ENCODE data around the gene SLC19A2. TPM values are rescaled to one million over a fixed set of nuclear protein-coding genes. Genes with fewer than 3 reads are reported as not detected.

SLC19A2 gene
- total and polyA plus RNA-seq, 2 of the 8 experiments (the other 6 are each of a cell fraction or from before 2014, with no cell fraction given): 21.2 to 23.2 TPM

- TF ChIP-seq HDAC2 (IDR thresholded peaks at IDR 0.05; ENCODE audit: borderline replicate concordance in 1 of 2, low read depth in 2 of 2, low read length in 2 of 2) (no peak), GABPA (IDR thresholded peaks at IDR 0.05; ENCODE audit: borderline replicate concordance, insufficient read depth, low read length) (no peak), POU5F1 (IDR thresholded peaks at IDR 0.05; ENCODE audit: low read depth, low read length) (no peak), CBX5 (IDR thresholded peaks at IDR 0.05; ENCODE audit: low read depth, low read length) (no peak), KDM4A (IDR thresholded peaks at IDR 0.05; ENCODE audit: low read depth, low read length, severe bottlenecking) (no peak)
Measured at GRCh38 chr1:169499807-169500206, 14.1 kb upstream of the SLC19A2 start (continued).

Data from H1 (cell line).